HL-60/S4 (cell line): ENCODE data around the gene CCR7.

Experiments
- in situ Hi-C: fragments of 300-500 bp; cut with MboI; formaldehyde crosslinking; loops from 2 replicates; pipeline ENCODE4 v1.14.3; 2022; ENCODE audit warnings: low sequenced_read_pairs

CCR7 gene

GRCh38 chr17:40563220-40564052 is 1.8 kb downstream of the CCR7 start:
- in situ Hi-C loops = no loop called here

- in situ Hi-C loops = no loop called here
These were observed 2.4 kb downstream of the CCR7 start for GRCh38 chr17:40562838-40563219.

- in situ Hi-C loops = no loop called here
These were observed 3.2 kb downstream of the CCR7 start for GRCh38 chr17:40561871-40562611.

- in situ Hi-C loops = no loop called here
These were observed 3.9 kb downstream of the CCR7 start for GRCh38 chr17:40561294-40561870.

- in situ Hi-C loops = no loop called here
These were observed 4.5 kb downstream of the CCR7 start for GRCh38 chr17:40560592-40561293.

- in situ Hi-C loops = loop anchor here (10.0 kb wide), 1 partner anchor 255 kb away; the partner anchor contains the start of gene RARA
These were observed 5.2 kb downstream of the CCR7 start for GRCh38 chr17:40559954-40560591.

GRCh38 chr17:40559564-40559916 is 5.7 kb downstream of the CCR7 start:
- in situ Hi-C loops = loop anchor here (10.0 kb wide), 1 partner anchor 255 kb away; the partner anchor contains the start of gene RARA

- in situ Hi-C loops = loop anchor here (10.0 kb wide), 1 partner anchor 254 kb away; the partner anchor contains the start of gene RARA
These were observed 6.2 kb downstream of the CCR7 start for GRCh38 chr17:40558890-40559563.

GRCh38 chr17:40558300-40558889 is 6.9 kb downstream of the CCR7 start:
- in situ Hi-C loops = loop anchor here (10.0 kb wide), 1 partner anchor 254 kb away; the partner anchor contains the start of gene RARA

- in situ Hi-C loops = loop anchor here (10.0 kb wide), 1 partner anchor 253 kb away; the partner anchor contains the start of gene RARA
These were observed 7.6 kb downstream of the CCR7 start for GRCh38 chr17:40557531-40558299.

- in situ Hi-C loops = loop anchor here (10.0 kb wide), 1 partner anchor 252 kb away; the partner anchor contains the start of gene RARA
These were observed 8.3 kb downstream of the CCR7 start for GRCh38 chr17:40556884-40557414.

- in situ Hi-C loops = loop anchor here (10.0 kb wide), 1 partner anchor 251 kb away; the partner anchor contains the start of gene RARA
These were observed 9.0 kb downstream of the CCR7 start for GRCh38 chr17:40556198-40556661.

GRCh38 chr17:40555296-40556190 is 9.7 kb downstream of the CCR7 start:
- in situ Hi-C loops = loop anchor here (10.0 kb wide), 1 partner anchor 251 kb away; the partner anchor contains the start of gene RARA

GRCh38 chr17:40554646-40555295 is 10.5 kb downstream of the CCR7 start:
- in situ Hi-C loops = loop anchor here (10.0 kb wide), 1 partner anchor 250 kb away; the partner anchor contains the start of gene RARA

GRCh38 chr17:40553694-40554534 is 11.4 kb downstream of the CCR7 start:
- in situ Hi-C loops = loop anchor here (10.0 kb wide), 1 partner anchor 249 kb away; the partner anchor contains the start of gene RARA
